ENCODE measurements around the gene SLC2A6. TPM values are rescaled to one million over a fixed set of nuclear protein-coding genes. Genes with fewer than 3 reads are reported as not detected.

The SLC2A6 gene
- total RNA-seq, 1 experiment from 2014 or later, result 10.7 TPM

DNA sequence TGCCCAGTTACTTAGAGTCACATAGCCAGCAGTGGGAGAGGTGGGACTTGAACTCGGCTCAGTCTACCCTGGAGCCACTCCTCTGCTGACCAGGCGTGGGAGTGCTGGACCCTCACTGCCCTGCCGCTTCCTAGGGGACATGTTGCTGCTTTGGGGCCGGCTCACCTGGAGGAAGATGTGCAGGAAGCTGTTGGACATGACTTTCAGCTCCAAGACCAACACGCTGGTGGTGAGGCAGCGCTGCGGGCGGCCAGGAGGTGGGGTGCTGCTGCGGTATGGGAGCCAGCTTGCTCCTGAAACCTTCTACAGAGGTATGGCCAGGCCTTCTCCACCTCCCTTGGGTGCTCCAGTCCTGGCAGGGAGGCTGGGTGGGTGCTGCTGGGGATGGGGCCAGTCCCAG lies 22.5 kb downstream of the SLC2A6 start:
- no peaks in the 10 kb centered on the region for H3K9me2 ChIP-seq (ENCODE audit: insufficient read depth)
- POLR2A ChIA-PET, result no interaction called here
- RAD21 ChIA-PET (ENCODE audit: low non-redundant PET in 1 of 2, low total read pairs in 2 of 2, uncharacterized antibody in 2 of 2, unreplicated experiment in 2 of 2), result no interaction called here

More for the DNA sequence above, 22.5 kb downstream of the SLC2A6 start:
- CTCF ChIA-PET, result no interaction called here
- no peak overlapping the region for H3K27ac ChIP-seq (ENCODE audit: low read depth, low read length)
- H3K4me3 ChIP-seq (replicated peaks in 1 of 2; ENCODE audit: low read depth in 1 of 2, low read length in 2 of 2), result no peak overlapping the region
- no peak overlapping the region for H3K4me2 ChIP-seq (ENCODE audit: low read length)
- intact Hi-C loops (cut with micrococcal nuclease), result no loop called here
- DNase-seq (ENCODE audit: low read depth, low spot score) (no peak), ATAC-seq (no peak)
- TF ChIP-seq SP1 (IDR thresholded peaks at IDR 0.05; ENCODE audit: low read depth) (no peak), CBX3 (IDR thresholded peaks at IDR 0.05; ENCODE audit: low read depth) (no peak), POLR2A (IDR thresholded peaks at IDR 0.05; ENCODE audit: borderline replicate concordance, extremely low read depth, insufficient read depth, insufficient read length) (no peak), JUND (IDR thresholded peaks at IDR 0.05) (no peak), TCF7L2 (IDR thresholded peaks at IDR 0.05; ENCODE audit: borderline replicate concordance, extremely low read depth, insufficient read depth, insufficient read length) (no peak)
- TF ChIP-seq, protein P1, sequence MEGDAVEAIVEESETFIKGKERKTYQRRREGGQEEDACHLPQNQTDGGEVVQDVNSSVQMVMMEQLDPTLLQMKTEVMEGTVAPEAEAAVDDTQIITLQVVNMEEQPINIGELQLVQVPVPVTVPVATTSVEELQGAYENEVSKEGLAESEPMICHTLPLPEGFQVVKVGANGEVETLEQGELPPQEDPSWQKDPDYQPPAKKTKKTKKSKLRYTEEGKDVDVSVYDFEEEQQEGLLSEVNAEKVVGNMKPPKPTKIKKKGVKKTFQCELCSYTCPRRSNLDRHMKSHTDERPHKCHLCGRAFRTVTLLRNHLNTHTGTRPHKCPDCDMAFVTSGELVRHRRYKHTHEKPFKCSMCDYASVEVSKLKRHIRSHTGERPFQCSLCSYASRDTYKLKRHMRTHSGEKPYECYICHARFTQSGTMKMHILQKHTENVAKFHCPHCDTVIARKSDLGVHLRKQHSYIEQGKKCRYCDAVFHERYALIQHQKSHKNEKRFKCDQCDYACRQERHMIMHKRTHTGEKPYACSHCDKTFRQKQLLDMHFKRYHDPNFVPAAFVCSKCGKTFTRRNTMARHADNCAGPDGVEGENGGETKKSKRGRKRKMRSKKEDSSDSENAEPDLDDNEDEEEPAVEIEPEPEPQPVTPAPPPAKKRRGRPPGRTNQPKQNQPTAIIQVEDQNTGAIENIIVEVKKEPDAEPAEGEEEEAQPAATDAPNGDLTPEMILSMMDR (IDR thresholded peaks at IDR 0.05 in 2 of 3, conservative IDR thresholded peaks at IDR 0.05 in 1 of 3; ENCODE audit: borderline replicate concordance in 1 of 3, insufficient read depth in 1 of 3, low read depth in 2 of 3, low read length in 2 of 3), result peak in 2 of 3 experiments; percentile 8 to 48; a peak in 2 of 6 replicates
- TF ChIP-seq, protein P2, sequence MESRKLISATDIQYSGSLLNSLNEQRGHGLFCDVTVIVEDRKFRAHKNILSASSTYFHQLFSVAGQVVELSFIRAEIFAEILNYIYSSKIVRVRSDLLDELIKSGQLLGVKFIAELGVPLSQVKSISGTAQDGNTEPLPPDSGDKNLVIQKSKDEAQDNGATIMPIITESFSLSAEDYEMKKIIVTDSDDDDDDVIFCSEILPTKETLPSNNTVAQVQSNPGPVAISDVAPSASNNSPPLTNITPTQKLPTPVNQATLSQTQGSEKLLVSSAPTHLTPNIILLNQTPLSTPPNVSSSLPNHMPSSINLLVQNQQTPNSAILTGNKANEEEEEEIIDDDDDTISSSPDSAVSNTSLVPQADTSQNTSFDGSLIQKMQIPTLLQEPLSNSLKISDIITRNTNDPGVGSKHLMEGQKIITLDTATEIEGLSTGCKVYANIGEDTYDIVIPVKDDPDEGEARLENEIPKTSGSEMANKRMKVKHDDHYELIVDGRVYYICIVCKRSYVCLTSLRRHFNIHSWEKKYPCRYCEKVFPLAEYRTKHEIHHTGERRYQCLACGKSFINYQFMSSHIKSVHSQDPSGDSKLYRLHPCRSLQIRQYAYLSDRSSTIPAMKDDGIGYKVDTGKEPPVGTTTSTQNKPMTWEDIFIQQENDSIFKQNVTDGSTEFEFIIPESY (IDR thresholded peaks at IDR 0.05; ENCODE audit: extremely low read depth, insufficient replicate concordance, low read length), result no peak
- H3K4me1 ChIP-seq (ENCODE audit: control insufficient read depth in 1 of 2, insufficient read depth in 2 of 2, low read length in 2 of 2), result peaks cover 16 to 17% of the 10 kb centered on the region in 2 experiments
- H2AFZ ChIP-seq (ENCODE audit: low read depth, low read length, poor library complexity, severe bottlenecking), result no peak overlapping the region
- H3K27me3 ChIP-seq (ENCODE audit: insufficient read depth, low read length), result no peaks in the 10 kb centered on the region
- no peaks in the 10 kb centered on the region for H3K9me3 ChIP-seq (ENCODE audit: control insufficient read depth in 1 of 2, insufficient read depth in 1 of 2, low read depth in 1 of 2, low read length in 2 of 2)
- no TSS peak for BruUV-seq (replicated peaks)
- H3K79me2 ChIP-seq (ENCODE audit: insufficient read depth, low read length), result no peaks in the 10 kb centered on the region
- H3K36me3 ChIP-seq (ENCODE audit: control insufficient read depth in 1 of 2, insufficient read depth in 2 of 2, low read length in 2 of 2), result no peaks in the 10 kb centered on the region
- no peak overlapping the region for H3K9ac ChIP-seq (ENCODE audit: low read length)
- H4K20me1 ChIP-seq (ENCODE audit: insufficient read depth), result no peaks in the 10 kb centered on the region

Data from HCT116 (cell line).